Endothelial cell of umbilical vein (primary cell): ENCODE results near the gene GSTA5.

Source experiments
- EZH2 ChIP-seq: IDR thresholded peaks from 2 replicates; pipeline ENCODE4 v1.6.1; 2012; ENCODE audit warnings: borderline replicate concordance, low read depth, mild to moderate bottlenecking, moderate library complexity, low read length, inconsistent platforms; ENCODE audit not compliant: severe bottlenecking
- FOS ChIP-seq: IDR thresholded peaks from 2 replicates; pipeline ENCODE4 v1.6.1; 2011; ENCODE audit warnings: mild to moderate bottlenecking, low read length, moderate library complexity, borderline replicate concordance; ENCODE audit not compliant: insufficient read depth
- POLR2A ChIP-seq: IDR thresholded peaks from 2 replicates; pipeline ENCODE4 v1.6.1; 2012; ENCODE audit warnings: low read depth, mild to moderate bottlenecking, control low read depth, low read length
- POLR2AphosphoS5 ChIP-seq: IDR thresholded peaks from 2 replicates; pipeline ENCODE4 v1.6.1; 2012; ENCODE audit warnings: low read depth, mild to moderate bottlenecking, control low read depth, low read length, moderate library complexity; ENCODE audit not compliant: insufficient read depth
- TF ChIP-seq, protein P1 (sequence below), 2 donors: IDR thresholded peaks; 1 replicate in 1 of 2; 2 replicates in 1 of 2; pipeline ENCODE4 v1.5.1; 2011; ENCODE audit warnings: low read length in 2 of 2, mild to moderate bottlenecking in 2 of 2, moderate library complexity in 2 of 2, control low read depth in 1 of 2, inconsistent platforms in 1 of 2, low read depth in 1 of 2; ENCODE audit not compliant: insufficient read depth in 1 of 2; ENCODE audit errors: extremely low read depth in 1 of 2
- TF ChIP-seq, protein P2 (sequence below): IDR thresholded peaks from 2 replicates; pipeline ENCODE4 v1.6.1; 2011; ENCODE audit not compliant: insufficient read depth, insufficient read length

DNA sequence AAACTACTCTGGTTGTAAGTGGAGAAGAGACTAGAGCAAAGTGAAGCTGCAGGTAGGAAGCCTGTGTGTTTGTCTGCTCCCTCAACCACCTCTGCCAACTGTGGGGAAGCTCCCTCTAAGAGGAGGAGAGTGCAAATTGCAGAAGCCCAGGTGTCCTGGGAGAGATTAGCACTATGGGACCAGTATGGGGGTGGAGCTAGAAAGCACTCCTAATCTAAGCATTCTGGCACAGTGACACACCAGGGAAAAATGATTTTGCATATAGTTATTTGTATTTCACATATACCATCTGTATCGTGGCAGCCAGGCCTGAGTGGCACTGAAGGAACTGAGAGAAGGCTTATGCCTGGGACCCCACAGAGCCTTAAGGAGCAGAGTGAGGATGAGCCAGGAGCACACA, 49.8 kb downstream of the GSTA5 start:
- TF ChIP-seq POLR2AphosphoS5 (no peak), FOS (no peak), EZH2 (no peak), POLR2A (no peak)
- TF ChIP-seq, protein P1, sequence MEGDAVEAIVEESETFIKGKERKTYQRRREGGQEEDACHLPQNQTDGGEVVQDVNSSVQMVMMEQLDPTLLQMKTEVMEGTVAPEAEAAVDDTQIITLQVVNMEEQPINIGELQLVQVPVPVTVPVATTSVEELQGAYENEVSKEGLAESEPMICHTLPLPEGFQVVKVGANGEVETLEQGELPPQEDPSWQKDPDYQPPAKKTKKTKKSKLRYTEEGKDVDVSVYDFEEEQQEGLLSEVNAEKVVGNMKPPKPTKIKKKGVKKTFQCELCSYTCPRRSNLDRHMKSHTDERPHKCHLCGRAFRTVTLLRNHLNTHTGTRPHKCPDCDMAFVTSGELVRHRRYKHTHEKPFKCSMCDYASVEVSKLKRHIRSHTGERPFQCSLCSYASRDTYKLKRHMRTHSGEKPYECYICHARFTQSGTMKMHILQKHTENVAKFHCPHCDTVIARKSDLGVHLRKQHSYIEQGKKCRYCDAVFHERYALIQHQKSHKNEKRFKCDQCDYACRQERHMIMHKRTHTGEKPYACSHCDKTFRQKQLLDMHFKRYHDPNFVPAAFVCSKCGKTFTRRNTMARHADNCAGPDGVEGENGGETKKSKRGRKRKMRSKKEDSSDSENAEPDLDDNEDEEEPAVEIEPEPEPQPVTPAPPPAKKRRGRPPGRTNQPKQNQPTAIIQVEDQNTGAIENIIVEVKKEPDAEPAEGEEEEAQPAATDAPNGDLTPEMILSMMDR (IDR thresholded peaks at IDR 0.05; ENCODE audit: extremely low read depth in 1 of 2, insufficient read depth in 1 of 2, low read depth in 1 of 2, low read length in 2 of 2), result no peak
- TF ChIP-seq, protein P2, sequence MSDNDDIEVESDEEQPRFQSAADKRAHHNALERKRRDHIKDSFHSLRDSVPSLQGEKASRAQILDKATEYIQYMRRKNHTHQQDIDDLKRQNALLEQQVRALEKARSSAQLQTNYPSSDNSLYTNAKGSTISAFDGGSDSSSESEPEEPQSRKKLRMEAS, result no peak
